ENCODE results near the gene SLC33A1. TPM values are rescaled to one million over a fixed set of nuclear protein-coding genes. Genes with fewer than 3 reads are reported as not detected.
"Not testable (repeated sequence)": the region's sequence is repeated elsewhere in the genome, so short reads cannot be mapped to it uniquely, and the experiment has no call there.

The SLC33A1 gene
- total RNA-seq, 3 donors from 2014 or later = 23.0 to 37.3 (median 33.8) TPM

GRCh38 chr3:155853214-155854140 lies 750 bp downstream of the SLC33A1 start:
- no peak for DNase-seq (ENCODE audit: low spot score in 2 of 2)
- H3K4me1 ChIP-seq = peaks cover 0 to 21% of the 10 kb centered on the region in 2 donors
- no peaks in the 10 kb centered on the region for H3K9me3 ChIP-seq
- intact Hi-C loops (cut with DNase I; ENCODE audit: low total_unique reads) = no loop called here
- H3K27ac ChIP-seq = peak overlapping the region; percentile 98
- H3K36me3 ChIP-seq = no peaks in the 10 kb centered on the region
- no peaks in the 10 kb centered on the region for H3K27me3 ChIP-seq
- TF ChIP-seq POLR2AphosphoS5 (IDR thresholded peaks at IDR 0.05) (no peak), POLR2A (IDR thresholded peaks at IDR 0.05) (no peak), CTCF (IDR thresholded peaks at IDR 0.05) (peak in 1 of 3 donors; percentile 42)
- peak overlapping the region; percentile 87 to 99 (median 98) for H3K4me3 ChIP-seq

GRCh38 chr3:155852341-155852740 lies 1.9 kb downstream of the SLC33A1 start:
- Histone ChIP-seq H3K9me3 (no peaks in the 10 kb centered on the region), H3K4me1 (peaks cover 0 to 21% of the 10 kb centered on the region in 2 donors), H3K27me3 (no peaks in the 10 kb centered on the region), H3K36me3 (no peaks in the 10 kb centered on the region), H3K4me3 (peak overlapping the region; percentile 87 to 99 (median 98)), H3K27ac (no peak overlapping the region)
- intact Hi-C loops (cut with DNase I; ENCODE audit: low total_unique reads) = no loop called here
- TF ChIP-seq POLR2A (IDR thresholded peaks at IDR 0.05) = no peak
- no peak for TF ChIP-seq CTCF (IDR thresholded peaks at IDR 0.05)
- no peak for TF ChIP-seq POLR2AphosphoS5 (IDR thresholded peaks at IDR 0.05)
- no peak for DNase-seq (ENCODE audit: low spot score in 2 of 2)

- peaks cover 0 to 21% of the 10 kb centered on the region in 2 donors for H3K4me1 ChIP-seq
- H3K4me3 ChIP-seq; H3K27me3 ChIP-seq; H3K9me3 ChIP-seq; H3K27ac ChIP-seq; DNase-seq (ENCODE audit: low spot score in 2 of 2); H3K36me3 ChIP-seq; intact Hi-C loops (cut with DNase I; ENCODE audit: low total_unique reads): not testable (repeated sequence)
These were observed 4.8 kb downstream of the SLC33A1 start for GRCh38 chr3:155849404-155849803.

- no peak for TF ChIP-seq POLR2A (IDR thresholded peaks at IDR 0.05)
- no peak for TF ChIP-seq CTCF (IDR thresholded peaks at IDR 0.05)
- no peak for TF ChIP-seq POLR2AphosphoS5 (IDR thresholded peaks at IDR 0.05)
- DNase-seq (ENCODE audit: low spot score in 2 of 2) = no peak
- Histone ChIP-seq H3K9me3 (no peaks in the 10 kb centered on the region), H3K27me3 (no peaks in the 10 kb centered on the region), H3K4me1 (peaks cover 0 to 19% of the 10 kb centered on the region in 2 donors), H3K36me3 (no peaks in the 10 kb centered on the region), H3K27ac (no peak overlapping the region), H3K4me3 (no peak overlapping the region)
- intact Hi-C loops (cut with DNase I; ENCODE audit: low total_unique reads) = no loop called here
These were observed 6.2 kb downstream of the SLC33A1 start for GRCh38 chr3:155847993-155848392.

GRCh38 chr3:155846119-155846518 lies 8.1 kb downstream of the SLC33A1 start:
- Histone ChIP-seq H3K27me3 (no peaks in the 10 kb centered on the region), H3K4me3 (no peak overlapping the region), H3K36me3 (no peaks in the 10 kb centered on the region), H3K9me3 (no peaks in the 10 kb centered on the region), H3K27ac (no peak overlapping the region), H3K4me1 (peaks cover 0 to 6% of the 10 kb centered on the region in 2 donors)
- DNase-seq (ENCODE audit: low spot score in 2 of 2) = no peak
- TF ChIP-seq POLR2AphosphoS5 (IDR thresholded peaks at IDR 0.05) (no peak), CTCF (IDR thresholded peaks at IDR 0.05) (no peak), POLR2A (IDR thresholded peaks at IDR 0.05) (no peak)
- intact Hi-C loops (cut with DNase I; ENCODE audit: low total_unique reads) = no loop called here
